ENCODE data around the gene USP27X. TPM values are rescaled to one million over a fixed set of nuclear protein-coding genes. Genes with fewer than 3 reads are reported as not detected.

USP27X gene
- total RNA-seq, 4 donors from 2014 or later: 1.3 to 3.6 (median 2.7) TPM

DNA sequence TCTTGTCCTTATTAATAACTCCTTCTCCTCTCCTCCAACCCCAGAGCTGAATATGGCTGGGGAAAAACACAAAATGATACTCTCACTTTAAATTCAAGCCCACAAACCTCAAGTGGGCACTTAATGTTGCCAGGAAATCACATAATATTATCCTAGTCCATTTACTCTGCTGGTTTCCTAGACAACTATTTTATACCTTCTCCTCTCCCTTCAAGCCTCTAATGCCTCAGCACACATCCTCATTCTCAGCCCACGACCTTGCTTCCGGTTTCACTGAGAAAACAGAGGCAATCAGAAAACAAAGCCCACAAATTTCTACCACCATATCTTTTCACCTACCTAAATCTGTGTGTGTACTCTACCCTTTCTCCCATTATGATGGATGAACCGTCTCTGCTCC, 31.1 kb downstream of the USP27X start:
- Histone ChIP-seq H3K4me1 (no peaks in the 10 kb centered on the region), H3K27me3 (no peaks in the 10 kb centered on the region), H3K9me3 (no peaks in the 10 kb centered on the region), H3K27ac (no peak overlapping the region), H3K4me3 (no peak overlapping the region), H3K36me3 (no peaks in the 10 kb centered on the region)
- no peak for DNase-seq (ENCODE audit: low spot score in 2 of 2)
- WGBS, 2 donors: 21 to 36% methylated on average over 3 of the region's 3 CpGs
- TF ChIP-seq, protein P1, sequence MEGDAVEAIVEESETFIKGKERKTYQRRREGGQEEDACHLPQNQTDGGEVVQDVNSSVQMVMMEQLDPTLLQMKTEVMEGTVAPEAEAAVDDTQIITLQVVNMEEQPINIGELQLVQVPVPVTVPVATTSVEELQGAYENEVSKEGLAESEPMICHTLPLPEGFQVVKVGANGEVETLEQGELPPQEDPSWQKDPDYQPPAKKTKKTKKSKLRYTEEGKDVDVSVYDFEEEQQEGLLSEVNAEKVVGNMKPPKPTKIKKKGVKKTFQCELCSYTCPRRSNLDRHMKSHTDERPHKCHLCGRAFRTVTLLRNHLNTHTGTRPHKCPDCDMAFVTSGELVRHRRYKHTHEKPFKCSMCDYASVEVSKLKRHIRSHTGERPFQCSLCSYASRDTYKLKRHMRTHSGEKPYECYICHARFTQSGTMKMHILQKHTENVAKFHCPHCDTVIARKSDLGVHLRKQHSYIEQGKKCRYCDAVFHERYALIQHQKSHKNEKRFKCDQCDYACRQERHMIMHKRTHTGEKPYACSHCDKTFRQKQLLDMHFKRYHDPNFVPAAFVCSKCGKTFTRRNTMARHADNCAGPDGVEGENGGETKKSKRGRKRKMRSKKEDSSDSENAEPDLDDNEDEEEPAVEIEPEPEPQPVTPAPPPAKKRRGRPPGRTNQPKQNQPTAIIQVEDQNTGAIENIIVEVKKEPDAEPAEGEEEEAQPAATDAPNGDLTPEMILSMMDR (IDR thresholded peaks at IDR 0.05): no peak
- no peak for TF ChIP-seq POLR2A (IDR thresholded peaks at IDR 0.05)
- TF ChIP-seq EP300 (IDR thresholded peaks at IDR 0.05): no peak

DNA sequence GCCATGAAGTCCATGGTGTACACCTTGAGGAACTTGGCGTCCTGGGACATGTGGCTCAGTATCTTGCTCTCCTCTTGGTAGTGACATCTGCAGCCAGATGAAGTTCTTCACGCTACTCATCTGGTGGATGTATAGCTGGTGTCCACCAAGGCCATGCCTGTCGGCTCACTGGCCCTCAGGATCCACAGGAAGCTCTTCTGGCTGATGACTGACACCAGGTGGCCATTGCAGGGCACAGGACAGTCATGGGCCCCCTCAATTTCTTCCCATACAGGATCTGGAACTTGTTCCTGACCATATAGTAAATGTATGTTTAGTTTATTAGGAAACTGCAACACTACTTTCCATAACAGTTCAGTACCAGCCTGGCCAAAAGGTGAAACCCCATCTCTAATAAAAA, 32.8 kb downstream of the USP27X start:
- TF ChIP-seq, protein P1 (IDR thresholded peaks at IDR 0.05): no peak
- TF ChIP-seq EP300 (IDR thresholded peaks at IDR 0.05) (no peak), POLR2A (IDR thresholded peaks at IDR 0.05) (no peak)
- no peaks in the 10 kb centered on the region for H3K4me1 ChIP-seq
- H3K4me3 ChIP-seq: no peak overlapping the region
- H3K9me3 ChIP-seq: no peaks in the 10 kb centered on the region
- no peaks in the 10 kb centered on the region for H3K36me3 ChIP-seq
- 65 to 72% methylated on average over 2 to 3 of the region's 3 CpGs for WGBS, 2 donors
- DNase-seq (ENCODE audit: low spot score in 2 of 2): no peak
- no peaks in the 10 kb centered on the region for H3K27me3 ChIP-seq
- H3K27ac ChIP-seq: no peak overlapping the region

DNA sequence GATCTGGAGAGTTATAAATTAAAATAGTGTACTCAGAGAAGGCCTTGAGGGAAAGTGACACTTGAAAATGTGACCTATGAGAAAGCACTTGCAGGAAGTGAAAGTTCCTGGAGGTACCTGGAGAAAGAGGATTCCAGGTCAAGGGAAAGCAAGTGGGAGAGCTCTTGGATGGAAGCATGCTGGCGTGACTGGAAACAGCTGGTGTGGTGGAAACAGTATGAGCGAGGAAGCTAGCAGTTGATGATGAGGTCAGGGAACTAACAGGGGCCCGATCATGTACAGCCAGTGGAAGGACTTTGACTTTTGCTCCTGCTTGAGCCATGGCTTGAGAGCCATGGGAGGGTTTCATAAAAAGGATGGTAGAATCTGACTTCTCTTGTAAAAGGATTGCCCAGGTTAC, 33.6 kb downstream of the USP27X start:
- WGBS, 2 donors: 66 to 79% methylated on average over 3 of the region's 3 CpGs
- Histone ChIP-seq H3K4me3 (no peak overlapping the region), H3K27ac (no peak overlapping the region), H3K4me1 (no peaks in the 10 kb centered on the region), H3K27me3 (no peaks in the 10 kb centered on the region), H3K9me3 (no peaks in the 10 kb centered on the region), H3K36me3 (no peaks in the 10 kb centered on the region)
- no peak for TF ChIP-seq EP300 (IDR thresholded peaks at IDR 0.05)
- TF ChIP-seq POLR2A (IDR thresholded peaks at IDR 0.05): no peak
- TF ChIP-seq, protein P1 (IDR thresholded peaks at IDR 0.05): no peak
- DNase-seq (ENCODE audit: low spot score in 2 of 2): no peak

DNA sequence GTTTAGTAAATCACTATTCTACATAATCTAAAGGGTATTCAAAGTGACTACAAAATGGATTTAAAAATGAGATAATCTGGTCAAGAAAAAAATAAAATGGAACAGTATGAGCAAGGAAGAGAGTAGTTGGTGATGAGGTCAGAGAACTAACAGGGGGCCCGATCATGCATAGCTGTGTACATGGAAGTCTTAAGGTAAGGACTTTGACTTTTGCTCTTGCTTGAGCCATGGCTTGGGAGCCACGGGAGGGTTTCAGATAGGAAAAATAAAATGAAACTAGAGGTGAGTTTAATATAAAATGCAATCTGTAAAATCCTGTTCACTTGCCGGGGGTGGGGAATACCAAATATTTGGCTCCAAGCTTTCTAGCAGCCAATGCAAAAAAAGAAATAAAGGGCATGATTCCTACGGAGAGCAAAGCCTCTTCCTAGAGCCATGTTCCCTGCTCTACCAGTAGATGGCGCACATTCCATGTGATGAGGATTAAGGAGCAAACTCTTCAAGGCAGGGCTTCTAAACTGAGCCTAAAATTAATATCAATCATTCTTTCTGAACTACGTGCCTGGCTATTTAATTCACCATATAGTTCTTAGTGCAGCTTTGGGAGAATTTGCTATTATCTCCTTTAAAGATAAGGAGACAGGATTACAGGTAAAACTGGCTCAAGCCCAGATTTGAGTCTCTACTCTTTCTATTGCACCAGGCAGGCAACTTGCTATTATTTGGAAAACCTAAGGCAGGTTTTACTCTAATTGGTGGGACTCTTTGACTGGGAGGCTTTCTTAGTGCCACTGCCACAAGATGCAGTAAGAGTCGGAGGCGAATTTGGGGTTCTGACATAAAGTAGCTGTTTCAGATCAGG, 36.3 kb downstream of the USP27X start:
- Histone ChIP-seq H3K9me3 (no peaks in the 10 kb centered on the region), H3K36me3 (no peaks in the 10 kb centered on the region), H3K27ac (no peak overlapping the region), H3K27me3 (no peaks in the 10 kb centered on the region), H3K4me3 (no peak overlapping the region), H3K4me1 (peaks cover 0 to 11% (median 0%) of the 10 kb centered on the region in 4 donors)
- TF ChIP-seq, protein P1 (IDR thresholded peaks at IDR 0.05): peak; percentile 61 to 74 (median 71)
- no peak for TF ChIP-seq EP300 (IDR thresholded peaks at IDR 0.05)
- peak in 1 of 2 donors; percentile 49 for DNase-seq (ENCODE audit: low spot score in 2 of 2)
- WGBS, 2 donors: 31 to 35% methylated on average over 8 of the region's 8 CpGs

DNA sequence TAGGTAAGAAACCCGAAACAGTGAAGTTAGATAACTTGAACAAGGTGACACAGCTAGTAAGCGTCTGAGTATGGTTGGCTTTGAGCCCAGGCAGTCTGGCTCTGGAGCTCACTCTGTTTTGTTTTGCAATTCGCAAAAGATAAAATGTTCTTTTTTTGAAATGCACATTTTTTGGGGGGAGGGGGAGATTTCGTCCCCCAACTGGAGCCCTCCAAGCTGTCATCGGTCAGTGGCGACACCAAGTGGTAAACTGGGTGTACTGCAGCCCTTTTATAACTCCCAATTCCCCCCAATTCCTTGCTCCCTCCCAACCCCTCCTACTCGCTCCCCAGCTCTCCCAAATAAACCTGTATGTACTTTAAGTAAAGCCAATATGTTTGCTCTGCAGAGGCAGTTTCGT, 40.3 kb downstream of the USP27X start:
- H3K27me3 ChIP-seq: no peaks in the 10 kb centered on the region
- DNase-seq (ENCODE audit: low spot score in 2 of 2): peak; percentile 13 to 41
- H3K27ac ChIP-seq: no peak overlapping the region
- TF ChIP-seq POLR2A (IDR thresholded peaks at IDR 0.05) (no peak), EP300 (IDR thresholded peaks at IDR 0.05) (no peak)
- TF ChIP-seq, protein P1 (IDR thresholded peaks at IDR 0.05): peak; percentile 52 to 84 (median 71)
- 23% methylated on average over 8 of the region's 8 CpGs for WGBS, 2 donors
- H3K36me3 ChIP-seq: no peaks in the 10 kb centered on the region
- no peak overlapping the region for H3K4me3 ChIP-seq
- H3K9me3 ChIP-seq: no peaks in the 10 kb centered on the region
- peaks cover 0 to 16% (median 0%) of the 10 kb centered on the region in 4 donors for H3K4me1 ChIP-seq

Measured in tibial nerve (tissue), 4 donors.